HEK293 (cell line): ENCODE results near the gene UBXN1.
A peak's percentile ranks its signal among the peaks of the same experiment; 100 is the strongest.

Experiments
- CTCF ChIA-PET: fragments of 350-600 bp; formaldehyde crosslinking; extraction: SDS; loops from one replicate; lab custom pipeline; 2021; ENCODE audit warnings: antibody characterized with exemption; lab: Yijun Ruan, JAX
- POLR2A ChIA-PET: fragments of 300-600 bp; formaldehyde crosslinking; extraction: SDS; loops from one replicate; lab custom pipeline; 2020; ENCODE audit warnings: antibody characterized with exemption, inconsistent platforms; lab: Yijun Ruan, JAX
- H3K27ac ChIP-seq: fragments of 200-500 bp; sonication (Bioruptor generic); 2 replicates; pipeline ENCODE4 v1.5.1; 2014; ENCODE audit warnings: low read depth, low read length, control low read depth, inconsistent platforms; ENCODE audit errors: extremely low read depth
- H3K36me3 ChIP-seq, 2 experiments: fragments of 200-500 bp in 1 of 2; sonication (Bioruptor generic) in 1 of 2; 1 replicate in 1 of 2; 2 replicates in 1 of 2; pipeline ENCODE4 v1.5.1; 2014 to 2017; ENCODE audit warnings: inconsistent platforms in 2 of 2, low read length in 2 of 2; ENCODE audit not compliant: control insufficient read depth in 2 of 2, insufficient read depth in 1 of 2
- H3K4me1 ChIP-seq: fragments of 200-500 bp; sonication (Bioruptor generic); 2 replicates; pipeline ENCODE4 v1.5.1; 2014; ENCODE audit warnings: mild to moderate bottlenecking, low read length, inconsistent platforms; ENCODE audit not compliant: control insufficient read depth, insufficient read depth
- H3K4me3 ChIP-seq: 2 replicates; pipeline ENCODE4 v1.5.1; 2011; ENCODE audit warnings: low read depth, mild to moderate bottlenecking, control low read depth, low read length, moderate library complexity
- H3K9me3 ChIP-seq: fragments of 200-500 bp; sonication (Bioruptor generic); 2 replicates; pipeline ENCODE4 v1.5.1; 2014; ENCODE audit warnings: low read depth, low read length, inconsistent platforms; ENCODE audit not compliant: control insufficient read depth, insufficient read depth
- AEBP2 ChIP-seq: fragments of 450-650 bp; formaldehyde crosslinking; IDR thresholded peaks from 2 replicates; pipeline ENCODE4 v1.5.1; 2016; ENCODE audit warnings: missing biosample characterization, missing genetic modification characterization, borderline replicate concordance
- GLIS1 ChIP-seq: fragments of 450-650 bp; formaldehyde crosslinking; IDR thresholded peaks from 2 replicates; pipeline ENCODE4 v1.5.1; 2016; ENCODE audit warnings: missing biosample characterization, missing genetic modification characterization
- IKZF3 ChIP-seq: fragments of 450-650 bp; IDR thresholded peaks from 2 replicates; pipeline ENCODE4 v1.5.0; 2018; ENCODE audit warnings: missing biosample characterization, mild to moderate bottlenecking, missing genetic modification characterization, moderate library complexity
- KLF7 ChIP-seq: fragments of 450-650 bp; formaldehyde crosslinking; IDR thresholded peaks from 2 replicates; pipeline ENCODE4 v1.5.1; 2016; ENCODE audit warnings: missing biosample characterization, missing genetic modification characterization, borderline replicate concordance
- KLF9 ChIP-seq: fragments of 450-650 bp; formaldehyde crosslinking; IDR thresholded peaks from 2 replicates; pipeline ENCODE4 v1.5.1; 2016; ENCODE audit warnings: missing biosample characterization, missing genetic modification characterization, low read depth
- MEIS1 ChIP-seq: sonication (generic); formaldehyde crosslinking; IDR thresholded peaks from 2 replicates; pipeline ENCODE4 v1.8.1; 2022; ENCODE audit warnings: missing genetic modification reagents, mild to moderate bottlenecking, borderline replicate concordance
- PRDM6 ChIP-seq: fragments of 450-650 bp; formaldehyde crosslinking; IDR thresholded peaks from 2 replicates; pipeline ENCODE4 v1.5.1; 2017; ENCODE audit warnings: missing biosample characterization, missing genetic modification characterization
- RBAK ChIP-seq: fragments of 450-650 bp; formaldehyde crosslinking; IDR thresholded peaks from 2 replicates; pipeline ENCODE4 v1.5.1; 2016; ENCODE audit warnings: missing biosample characterization, missing genetic modification characterization
- REPIN1 ChIP-seq: fragments of 450-650 bp; formaldehyde crosslinking; IDR thresholded peaks from 2 replicates; pipeline ENCODE4 v1.5.1; 2017; ENCODE audit warnings: missing biosample characterization, missing genetic modification characterization, low read depth
- TSHZ1 ChIP-seq: fragments of 450-650 bp; formaldehyde crosslinking; IDR thresholded peaks from 2 replicates; pipeline ENCODE4 v1.5.1; 2016; ENCODE audit warnings: missing biosample characterization, missing genetic modification characterization, borderline replicate concordance
- WT1 ChIP-seq: fragments of 450-650 bp; formaldehyde crosslinking; IDR thresholded peaks from 2 replicates; pipeline ENCODE4 v1.5.1; 2016; ENCODE audit warnings: missing biosample characterization, missing genetic modification characterization
- ZBTB26 ChIP-seq: fragments of 450-650 bp; formaldehyde crosslinking; optimal IDR thresholded peaks from 2 replicates; pipeline ENCODE3; 2016; ENCODE audit warnings: missing biosample characterization, mild to moderate bottlenecking, missing genetic modification characterization
- ZBTB7A ChIP-seq: fragments of 450-650 bp; formaldehyde crosslinking; IDR thresholded peaks from 2 replicates; pipeline ENCODE4 v1.5.1; 2016; ENCODE audit warnings: low read depth, missing biosample characterization, missing genetic modification characterization
- ZFP37 ChIP-seq: fragments of 450-650 bp; formaldehyde crosslinking; IDR thresholded peaks from 2 replicates; pipeline ENCODE4 v1.5.1; 2016; ENCODE audit warnings: missing biosample characterization, missing genetic modification characterization
- ZNF174 ChIP-seq: fragments of 450-650 bp; formaldehyde crosslinking; IDR thresholded peaks from 2 replicates; pipeline ENCODE4 v1.5.0; 2017; ENCODE audit warnings: missing biosample characterization, mild to moderate bottlenecking, missing genetic modification characterization
- ZNF513 ChIP-seq: fragments of 450-650 bp; IDR thresholded peaks from 2 replicates; pipeline ENCODE4 v1.5.1; 2018; ENCODE audit warnings: missing biosample characterization, missing genetic modification characterization
- ZNF549 ChIP-seq: fragments of 450-650 bp; IDR thresholded peaks from 2 replicates; pipeline ENCODE4 v1.5.1; 2018; ENCODE audit warnings: missing biosample characterization, missing genetic modification characterization, mild to moderate bottlenecking, inconsistent platforms, moderate library complexity
- ZNF600 ChIP-seq: fragments of 450-650 bp; formaldehyde crosslinking; IDR thresholded peaks from 2 replicates; pipeline ENCODE4 v1.5.1; 2016; ENCODE audit warnings: missing biosample characterization, missing genetic modification characterization
- ZNF658 ChIP-seq: fragments of 450-650 bp; formaldehyde crosslinking; IDR thresholded peaks from 2 replicates; pipeline ENCODE4; 2016; ENCODE audit warnings: missing biosample characterization, missing genetic modification characterization

The UBXN1 gene

GRCh38 chr11:62645671-62645945, 33.3 kb downstream of the UBXN1 start (continued):
- TF ChIP-seq KLF7 (tag by site-specific recombination) (no peak), AEBP2 (tag by site-specific recombination) (no peak), ZNF658 (no peak)

GRCh38 chr11:62644220-62644619, 34.7 kb downstream of the UBXN1 start:
- H3K27ac ChIP-seq, result no peak overlapping the region
- peaks cover 5 to 50% of the 10 kb centered on the region in 2 experiments; a peak in 2 of 3 replicates for H3K36me3 ChIP-seq
- POLR2A ChIA-PET, result interaction anchor here (0.6 to 5.2 kb wide), 6 partner anchors 10 to 161 kb away, joined by 3 to 59 read pairs (median 6); partner anchors contain the start of genes C11orf98, CSKMT, EEF1G and LBHD1

GRCh38 chr11:62632492-62632891, 46.4 kb downstream of the UBXN1 start:
- no peak overlapping the region for H3K4me3 ChIP-seq
- H3K36me3 ChIP-seq, result peaks cover 43 to 95% of the 10 kb centered on the region in 2 experiments
- POLR2A ChIA-PET, result interaction anchor here (0.6 to 1.6 kb wide), 2 partner anchors 40 to 233 kb away, joined by 3 to 6 read pairs; partner anchors contain the start of gene LBHD1
- H3K9me3 ChIP-seq, result no peaks in the 10 kb centered on the region
- CTCF ChIA-PET, result interaction anchor here (0.6 to 0.7 kb wide), 2 partner anchors 41 to 247 kb away, joined by 3 read pairs; no protein-coding TSS in a partner anchor
- no peaks in the 10 kb centered on the region for H3K4me1 ChIP-seq
- H3K27ac ChIP-seq, result no peak overlapping the region
- TF ChIP-seq AEBP2 (tag by site-specific recombination) (no peak), MEIS1 (CRISPR knock-in tag) (no peak), REPIN1 (no peak), ZNF549 (tag by site-specific recombination) (no peak), WT1 (tag by site-specific recombination) (no peak), ZBTB26 (tag by site-specific recombination) (no peak), ZBTB7A (tag by site-specific recombination) (no peak), PRDM6 (tag by site-specific recombination) (no peak), IKZF3 (tag by site-specific recombination) (no peak)

More at GRCh38 chr11:62644220-62644619, 34.7 kb downstream of the UBXN1 start:
- CTCF ChIA-PET, result no interaction called here
- no peak for TF ChIP-seq KLF9
- no peak for TF ChIP-seq TSHZ1
- TF ChIP-seq WT1 (tag by site-specific recombination), result peak; percentile 40; the same call in 1 of the 2 replicates
- TF ChIP-seq ZNF174 (tag by site-specific recombination), result no peak
- no peak for TF ChIP-seq ZNF600 (tag by site-specific recombination)
- TF ChIP-seq ZNF513 (tag by site-specific recombination), result no peak
- no peak for TF ChIP-seq IKZF3 (tag by site-specific recombination)
- TF ChIP-seq ZFP37 (tag by site-specific recombination), result no peak
- TF ChIP-seq RBAK (tag by site-specific recombination), result no peak
- peak; percentile 25; the same call in 1 of the 2 replicates for TF ChIP-seq GLIS1
- TF ChIP-seq, all 188 proteins: peak for 2
- no peak overlapping the region for H3K4me3 ChIP-seq
- H3K9me3 ChIP-seq, result no peaks in the 10 kb centered on the region
- H3K4me1 ChIP-seq, result peaks cover 3% of the 10 kb centered on the region; the same call in 1 of the 2 replicates
